Peyer's patch (tissue), 4 donors: ENCODE data around the gene OCA2.

Experiments used
- POLR2A ChIP-seq, 2 donors: fragments of 450-650 bp; IDR thresholded peaks; one replicate each; pipeline ENCODE4 v1.5.1; 2017; ENCODE audit warnings: antibody characterized with exemption in 2 of 2, mild to moderate bottlenecking in 2 of 2, moderate library complexity in 2 of 2
- TF ChIP-seq, protein P1 (sequence below), 6 experiments: fragments of 450-650 bp in 4 of 6; fragments of 200-600 bp in 2 of 6; sonication (generic) in 1 of 6; IDR thresholded peaks; one replicate each; pipeline ENCODE4 v1.5.1; 2017 to 2019; ENCODE audit warnings: antibody characterized with exemption in 6 of 6, mild to moderate bottlenecking in 3 of 6, moderate library complexity in 1 of 6

DNA sequence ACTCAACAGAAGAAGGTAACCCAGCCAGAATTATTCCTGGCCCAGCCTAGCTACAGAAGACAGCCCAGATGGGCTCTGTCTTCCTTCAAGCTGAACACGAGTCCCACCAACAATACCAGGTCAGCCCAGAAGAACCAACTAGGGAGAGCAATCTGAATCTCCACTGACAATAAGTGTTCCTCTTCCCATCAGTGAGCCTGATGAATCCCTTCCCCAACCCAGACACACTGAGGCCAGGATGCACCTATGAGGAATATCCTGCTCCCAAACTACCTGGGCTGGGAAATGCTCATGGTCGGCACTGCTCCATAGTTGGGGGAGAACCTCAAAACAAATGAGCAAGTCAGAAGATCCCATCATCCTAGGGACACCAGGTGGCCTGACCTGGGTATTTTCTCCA lies 351.1 kb downstream of the OCA2 start:
- TF ChIP-seq, protein P1, sequence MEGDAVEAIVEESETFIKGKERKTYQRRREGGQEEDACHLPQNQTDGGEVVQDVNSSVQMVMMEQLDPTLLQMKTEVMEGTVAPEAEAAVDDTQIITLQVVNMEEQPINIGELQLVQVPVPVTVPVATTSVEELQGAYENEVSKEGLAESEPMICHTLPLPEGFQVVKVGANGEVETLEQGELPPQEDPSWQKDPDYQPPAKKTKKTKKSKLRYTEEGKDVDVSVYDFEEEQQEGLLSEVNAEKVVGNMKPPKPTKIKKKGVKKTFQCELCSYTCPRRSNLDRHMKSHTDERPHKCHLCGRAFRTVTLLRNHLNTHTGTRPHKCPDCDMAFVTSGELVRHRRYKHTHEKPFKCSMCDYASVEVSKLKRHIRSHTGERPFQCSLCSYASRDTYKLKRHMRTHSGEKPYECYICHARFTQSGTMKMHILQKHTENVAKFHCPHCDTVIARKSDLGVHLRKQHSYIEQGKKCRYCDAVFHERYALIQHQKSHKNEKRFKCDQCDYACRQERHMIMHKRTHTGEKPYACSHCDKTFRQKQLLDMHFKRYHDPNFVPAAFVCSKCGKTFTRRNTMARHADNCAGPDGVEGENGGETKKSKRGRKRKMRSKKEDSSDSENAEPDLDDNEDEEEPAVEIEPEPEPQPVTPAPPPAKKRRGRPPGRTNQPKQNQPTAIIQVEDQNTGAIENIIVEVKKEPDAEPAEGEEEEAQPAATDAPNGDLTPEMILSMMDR (IDR thresholded peaks at IDR 0.05) = no peak
- TF ChIP-seq POLR2A (IDR thresholded peaks at IDR 0.05) = no peak
